NCI-H146 treated with DMSO at 0.1 percent for 48 hours (cell line): Measurements from ENCODE around the gene FAM110C.

Source experiments
- DNase-seq: peaks from one replicate; lab custom pipeline; 2025; ENCODE audit not compliant: unreplicated experiment; lab: John Stamatoyannopoulos, UW

The FAM110C gene

DNA sequence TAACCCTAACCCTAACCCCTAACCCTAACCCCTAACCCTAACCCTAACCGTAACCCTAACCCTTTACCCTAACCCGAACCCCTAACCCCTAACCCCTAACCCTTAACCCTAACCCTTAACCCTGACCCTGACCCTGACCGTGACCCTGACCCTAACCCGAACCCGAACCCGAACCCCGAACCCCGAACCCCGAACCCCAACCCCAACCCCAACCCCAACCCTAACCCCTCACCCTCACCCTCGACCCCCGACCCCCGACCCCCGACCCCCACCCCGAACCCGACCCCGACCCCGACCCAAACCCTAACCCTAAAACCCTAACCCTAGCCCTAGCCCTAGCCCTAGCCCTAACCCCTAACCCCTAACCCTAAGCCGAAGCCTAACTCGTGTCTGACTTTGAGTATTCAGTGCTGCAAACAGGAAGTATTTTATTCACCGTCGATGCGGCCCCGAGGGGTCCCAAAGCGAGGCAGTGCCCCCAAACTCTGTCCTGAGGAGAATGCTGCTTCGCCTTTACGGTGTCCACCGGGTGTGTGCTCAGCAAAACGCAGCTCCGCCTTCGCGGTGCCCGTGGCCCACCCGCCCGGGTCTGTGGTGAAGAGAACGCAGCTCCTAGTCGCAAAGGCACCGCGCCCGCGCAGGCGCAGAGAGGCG is 36.0 kb downstream of the FAM110C start:
- DNase-seq: no peak
